Urothelium cell line (cell line): ENCODE data around the gene CCNQ.

Experiments
- DNase-seq: peaks from one replicate; pipeline ENCODE4 v3.0.0; 2011; ENCODE audit warnings: low spot score, mixed read lengths
- FAIRE-seq: peaks from 2 replicates; lab custom pipeline; 2011; peaks lifted over from hg19 to GRCh38; lab: Jason Lieb, UNC

Gene CCNQ

DNA sequence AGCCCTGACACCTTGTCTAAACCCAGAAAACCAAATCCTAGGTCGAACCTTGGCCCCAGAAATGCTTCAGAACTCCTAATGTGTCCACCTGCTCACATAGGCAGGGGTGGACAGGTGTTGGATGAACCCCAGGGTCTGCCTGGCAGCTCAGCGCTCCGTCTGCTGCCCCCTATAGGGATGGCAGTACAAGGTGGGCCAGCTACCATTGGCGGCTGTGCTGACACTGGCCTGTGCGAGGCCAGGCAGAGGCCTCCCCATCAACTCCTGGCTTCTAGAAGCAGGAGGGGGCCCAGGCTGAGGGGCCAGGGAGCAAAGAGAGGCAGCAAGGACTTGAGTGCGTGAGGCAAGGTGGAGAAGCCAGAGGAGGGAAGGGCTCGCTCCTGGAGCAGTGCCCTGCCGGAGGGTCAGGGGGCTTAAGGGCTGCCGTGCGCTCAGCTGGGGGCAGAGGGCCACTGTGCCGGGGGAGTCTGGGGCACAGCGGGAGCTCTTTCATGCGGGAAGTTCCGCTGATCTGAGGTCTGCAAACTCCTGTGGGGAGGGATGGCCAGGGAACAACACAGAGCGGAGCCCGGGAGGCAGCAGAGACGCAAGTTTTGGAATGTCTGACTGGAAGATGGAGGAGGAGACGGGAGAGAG is 20.6 kb downstream of the CCNQ start:
- FAIRE-seq = no peak
- DNase-seq = no peak

DNA sequence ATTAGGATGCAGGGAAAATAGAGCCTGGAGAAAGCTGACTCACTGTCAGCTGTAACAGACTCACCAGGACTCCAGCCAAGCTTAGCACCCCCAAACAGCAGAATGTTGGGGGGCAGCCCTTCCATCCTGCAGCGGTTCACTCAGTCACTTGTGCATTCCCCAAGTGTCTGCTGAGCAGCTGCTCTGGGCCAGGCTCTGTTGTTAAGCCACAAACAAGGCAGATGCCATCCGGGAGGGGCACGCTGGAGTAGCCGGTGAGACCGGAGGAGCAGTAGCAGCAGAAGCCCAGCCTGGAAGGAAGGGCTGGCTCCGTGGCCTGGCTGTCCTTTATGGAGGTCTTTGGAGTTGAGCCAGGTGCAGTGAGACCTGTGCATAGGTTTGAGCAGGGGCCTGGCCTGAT is 22.0 kb downstream of the CCNQ start:
- DNase-seq = no peak
- FAIRE-seq = no peak

DNA sequence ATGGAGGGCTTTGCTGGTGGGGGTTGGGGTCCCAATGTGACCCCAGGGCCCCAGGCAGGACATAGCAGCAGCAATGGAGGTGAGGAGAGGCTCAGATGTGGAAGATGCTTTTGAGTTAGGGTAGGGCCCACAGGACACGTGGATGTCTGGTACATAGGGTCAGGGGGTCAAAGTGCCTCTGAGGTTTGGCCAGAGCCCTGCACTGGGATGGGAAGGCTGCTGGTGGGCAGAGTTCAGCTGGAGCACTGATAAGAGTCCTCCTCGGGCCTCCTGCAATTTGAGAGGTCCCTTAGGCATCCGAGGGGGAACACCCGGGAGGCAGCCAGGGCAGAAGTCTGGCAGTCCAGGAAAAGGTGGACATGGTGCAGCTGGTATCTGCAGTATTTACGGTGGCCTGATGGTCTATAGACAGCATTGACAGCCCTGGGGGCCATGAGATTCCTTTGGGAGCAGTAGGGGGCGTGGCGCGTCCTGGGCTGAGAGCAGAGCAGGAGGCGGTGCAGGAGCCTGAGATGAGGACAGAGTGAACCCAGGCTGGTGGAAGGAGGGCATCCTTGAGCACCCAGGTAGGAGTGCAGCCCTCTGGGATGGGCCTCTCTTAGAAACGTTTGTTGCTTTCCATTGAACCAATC is 22.6 kb downstream of the CCNQ start:
- DNase-seq = no peak
- no peak for FAIRE-seq

DNA sequence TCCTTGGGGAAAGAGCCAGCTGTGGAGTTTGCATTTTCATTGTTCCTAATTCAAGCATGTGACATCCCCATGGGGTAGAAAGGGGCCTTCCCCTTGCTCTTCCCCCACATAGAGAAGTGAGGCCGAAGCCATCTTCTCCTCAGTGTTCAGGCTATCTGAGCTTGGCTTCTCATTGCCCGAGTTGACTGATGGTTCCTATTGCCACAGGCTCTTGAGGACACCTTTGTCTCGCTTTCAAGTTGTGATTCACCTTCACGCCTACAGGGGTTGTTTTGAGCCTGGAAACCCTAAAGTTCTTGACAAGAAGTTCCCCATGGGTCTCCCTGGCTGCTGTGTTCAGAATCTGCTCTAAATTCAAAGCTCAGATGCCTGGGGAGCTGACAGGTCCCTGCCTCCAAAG is 25.0 kb downstream of the CCNQ start:
- no peak for DNase-seq
- no peak for FAIRE-seq

DNA sequence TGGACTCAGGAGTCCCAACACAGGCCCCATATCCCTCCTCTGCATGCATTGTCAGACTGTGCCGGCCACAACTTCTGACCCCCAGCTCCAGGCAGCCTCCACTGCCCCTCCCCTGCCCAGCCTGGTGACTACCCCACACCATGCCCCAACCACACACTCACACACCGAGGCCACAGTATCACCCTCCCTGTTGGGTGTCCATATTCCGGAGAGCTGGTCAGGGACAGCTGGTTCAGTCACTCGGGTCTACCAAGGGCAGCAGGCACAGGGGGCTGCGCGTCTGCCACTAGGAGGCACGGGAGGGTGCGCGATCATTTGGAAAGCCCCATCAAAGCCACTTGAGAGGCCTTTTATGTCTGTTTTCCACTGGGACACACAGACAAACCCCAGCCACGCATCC is 26.3 kb downstream of the CCNQ start:
- no peak for DNase-seq
- FAIRE-seq = no peak

DNA sequence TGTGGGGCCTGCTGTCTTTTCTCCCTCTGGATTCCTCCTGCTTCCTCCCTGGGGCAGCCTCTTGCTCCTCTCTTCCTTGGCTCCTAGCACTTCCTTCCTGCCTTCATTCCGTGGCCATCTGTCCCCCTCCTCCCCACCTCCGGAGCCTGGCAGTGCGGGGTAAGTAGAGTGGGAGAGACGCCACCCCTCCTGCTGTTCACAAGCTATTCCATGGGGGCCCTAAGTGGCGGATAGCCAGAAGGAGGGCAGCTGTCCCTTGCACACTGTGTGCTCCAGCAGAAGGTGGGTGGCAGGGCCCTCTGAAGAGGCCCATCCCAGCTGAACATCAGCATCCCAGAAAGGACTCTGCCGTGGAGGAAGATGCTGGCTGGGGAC is 27.4 kb downstream of the CCNQ start:
- DNase-seq (no peak), FAIRE-seq (no peak)

DNA sequence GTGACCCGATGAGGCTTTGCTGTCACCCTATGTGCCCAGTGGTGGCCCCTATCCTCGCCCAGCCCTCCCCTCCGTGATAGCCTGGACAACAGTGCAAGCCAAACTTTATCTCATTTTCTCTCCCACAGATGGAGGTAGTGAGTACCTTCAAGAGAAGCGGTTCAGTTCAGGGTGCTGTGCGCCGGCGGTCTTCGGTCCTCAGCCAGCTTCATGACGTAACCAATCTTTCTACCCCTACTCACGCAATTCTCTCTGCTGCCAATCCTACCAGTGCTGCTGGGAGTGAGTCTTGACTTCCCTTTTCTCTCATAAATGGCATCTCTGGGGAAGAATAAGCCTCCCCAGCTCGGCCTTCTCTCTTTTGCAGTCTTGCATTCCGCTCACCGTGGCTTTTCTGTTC is 29.5 kb downstream of the CCNQ start:
- FAIRE-seq (no peak), DNase-seq (no peak)

DNA sequence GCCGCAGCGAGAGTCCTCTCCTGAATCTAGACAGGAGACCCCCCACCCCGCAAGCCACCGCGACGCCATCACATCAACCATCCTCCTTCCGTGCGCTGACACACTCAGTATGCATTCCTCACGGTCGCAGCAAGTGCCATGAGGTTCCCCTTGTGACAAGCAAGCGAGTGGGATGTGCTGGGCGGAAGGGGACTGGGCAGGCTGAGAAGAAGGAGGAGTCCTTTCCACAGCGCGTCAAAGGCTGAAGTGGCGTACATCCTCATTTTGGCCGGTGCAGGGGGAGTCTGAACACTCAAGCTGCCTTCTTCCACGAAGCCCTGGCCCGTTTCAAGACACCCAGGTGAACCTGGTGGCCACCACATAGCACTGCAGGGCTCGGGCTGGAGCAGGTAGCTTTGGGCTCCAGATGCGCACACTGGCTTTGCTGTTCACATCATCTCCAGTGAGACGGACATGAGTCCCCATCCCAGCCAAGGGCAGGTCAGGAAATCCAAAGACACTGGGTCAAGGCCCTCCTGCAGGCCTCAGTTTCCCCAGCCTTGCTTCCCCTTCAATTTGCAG is 30.4 kb downstream of the CCNQ start:
- FAIRE-seq = no peak
- DNase-seq = no peak

DNA sequence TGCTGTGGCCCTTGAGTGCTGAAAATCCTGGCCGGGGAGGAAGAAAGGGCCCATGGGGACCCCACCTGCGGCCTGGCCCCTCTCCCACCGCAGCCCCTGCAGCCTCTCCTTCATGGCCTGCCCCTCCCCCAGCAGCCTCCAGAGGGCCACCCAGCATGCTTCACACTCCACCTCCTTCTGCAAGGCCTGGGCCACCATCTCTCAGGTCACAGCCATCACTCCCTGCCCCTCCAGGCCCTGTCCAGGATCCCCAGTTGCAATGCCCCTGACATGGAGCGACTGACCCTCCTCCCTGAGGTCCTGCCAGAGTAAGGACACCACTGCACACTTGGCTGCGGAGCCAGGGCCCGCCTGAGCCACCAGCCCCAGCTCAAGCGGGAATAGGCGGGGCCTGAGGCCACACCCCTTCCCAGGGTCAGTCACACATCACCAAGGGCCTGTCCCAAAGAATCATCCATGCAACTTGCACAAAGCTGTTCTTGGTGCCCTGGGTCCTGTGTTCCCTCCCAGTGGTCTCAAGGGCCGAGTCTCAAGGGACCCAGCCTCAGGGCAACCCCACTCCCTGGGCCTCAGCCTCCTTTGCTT is 32.9 kb downstream of the CCNQ start:
- FAIRE-seq = no peak
- no peak for DNase-seq

DNA sequence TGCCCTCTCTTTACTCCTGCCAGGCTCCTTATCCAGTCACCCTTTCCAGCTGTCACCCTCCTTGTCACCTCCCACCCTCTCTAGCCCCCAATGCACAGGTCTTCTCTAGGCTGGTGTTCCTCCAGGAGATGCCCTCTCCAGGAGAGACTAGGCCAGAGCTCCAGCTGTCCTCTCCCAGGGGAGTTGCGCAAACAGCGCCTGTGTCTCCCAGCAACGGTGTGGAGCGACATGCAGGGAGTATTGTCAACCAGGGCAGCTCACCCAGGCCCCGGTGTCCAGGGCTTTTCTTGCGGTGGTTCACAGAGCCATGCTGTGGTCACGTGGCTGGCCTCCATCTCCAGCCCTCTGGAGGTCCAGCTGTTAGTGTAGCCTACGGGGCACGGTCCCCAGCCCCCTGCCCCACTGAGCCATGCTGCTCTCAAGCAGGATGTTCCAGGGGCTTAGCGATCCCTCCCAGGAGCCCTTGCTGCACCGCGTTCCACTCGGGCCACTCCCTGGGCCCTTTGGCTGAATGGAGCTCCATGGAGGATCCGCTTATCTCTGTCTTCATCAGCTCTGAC is 34.8 kb downstream of the CCNQ start:
- FAIRE-seq (no peak), DNase-seq (no peak)

DNA sequence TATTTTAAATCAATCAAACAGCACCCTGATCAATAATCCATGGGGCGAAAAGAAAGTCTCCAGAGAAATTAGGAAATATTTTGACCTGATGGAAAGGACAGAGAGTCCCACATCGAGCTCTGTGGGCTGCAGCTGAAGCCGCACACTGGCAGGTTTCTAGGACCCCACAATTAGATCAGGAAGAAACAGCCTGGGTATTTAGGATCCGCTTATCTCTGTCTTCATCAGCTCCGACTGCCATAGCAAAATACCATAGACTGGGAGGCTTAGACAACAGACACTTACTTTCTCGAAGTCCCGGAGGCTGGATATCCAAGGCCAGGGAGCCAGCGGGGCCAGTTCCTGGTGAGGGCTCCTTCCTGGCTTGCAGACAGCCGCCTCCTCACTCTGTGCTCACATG is 36.4 kb downstream of the CCNQ start:
- DNase-seq (no peak), FAIRE-seq (no peak)

DNA sequence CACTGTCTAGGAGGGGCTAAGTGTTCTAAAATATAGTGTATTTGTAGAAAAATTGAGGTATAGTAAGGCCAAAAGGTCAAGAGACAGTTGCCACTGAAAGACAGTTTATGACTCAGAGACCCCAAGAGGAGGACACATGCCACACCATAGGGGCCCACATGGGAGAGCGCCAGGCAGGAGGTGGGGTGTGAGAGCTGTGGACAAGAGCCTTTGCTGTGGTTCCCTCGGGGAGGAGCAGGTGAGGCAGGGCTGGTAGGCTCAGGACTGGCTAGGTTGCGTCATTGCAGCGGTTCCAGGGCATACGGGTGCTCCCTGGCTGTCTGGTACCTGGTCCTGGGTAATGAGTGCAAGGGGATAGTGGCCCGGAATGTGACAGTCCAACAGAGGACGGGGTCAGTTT is 37.6 kb downstream of the CCNQ start:
- no peak for DNase-seq

DNA sequence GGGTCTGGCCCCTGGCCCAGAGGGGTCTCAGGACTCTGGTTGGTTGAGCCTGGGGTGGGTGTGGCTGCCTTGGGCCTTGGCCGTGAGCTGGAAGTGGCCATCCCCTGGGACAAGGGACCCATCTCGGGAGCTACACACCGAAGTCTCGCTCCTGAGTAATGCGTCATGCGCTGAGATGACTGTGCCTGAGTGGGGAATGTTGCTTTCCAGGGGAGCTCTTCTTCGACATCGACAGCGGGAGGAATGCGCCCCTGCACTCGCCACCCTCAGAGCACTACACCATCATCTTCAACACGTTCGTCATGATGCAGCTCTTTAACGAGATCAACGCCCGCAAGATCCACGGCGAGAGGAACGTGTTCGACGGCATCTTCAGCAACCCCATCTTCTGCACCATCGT is 38.5 kb downstream of the CCNQ start:
- FAIRE-seq (no peak), DNase-seq (no peak)

More for the DNA sequence above, 37.6 kb downstream of the CCNQ start:
- no peak for FAIRE-seq

DNA sequence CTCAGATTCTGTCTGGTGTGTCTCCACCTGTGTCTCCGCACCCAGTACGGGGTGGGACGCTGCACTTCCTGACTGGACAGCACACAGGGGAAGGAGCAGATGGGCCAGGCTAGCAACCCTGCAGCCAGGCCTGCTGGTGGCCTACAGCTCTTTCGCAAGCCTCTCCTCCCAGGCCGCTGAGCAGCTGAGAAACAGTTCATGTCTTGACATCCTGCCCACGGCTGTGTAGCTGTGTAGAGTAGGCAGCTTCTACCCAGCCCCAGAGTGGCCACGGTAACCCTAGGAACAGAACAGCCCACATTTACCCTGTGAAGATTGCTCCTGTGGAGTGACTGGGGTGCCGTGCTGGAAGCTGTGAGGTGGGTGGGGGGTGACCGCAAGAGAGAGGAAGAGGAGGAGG is 38.9 kb downstream of the CCNQ start:
- no peak for FAIRE-seq
- DNase-seq = no peak

DNA sequence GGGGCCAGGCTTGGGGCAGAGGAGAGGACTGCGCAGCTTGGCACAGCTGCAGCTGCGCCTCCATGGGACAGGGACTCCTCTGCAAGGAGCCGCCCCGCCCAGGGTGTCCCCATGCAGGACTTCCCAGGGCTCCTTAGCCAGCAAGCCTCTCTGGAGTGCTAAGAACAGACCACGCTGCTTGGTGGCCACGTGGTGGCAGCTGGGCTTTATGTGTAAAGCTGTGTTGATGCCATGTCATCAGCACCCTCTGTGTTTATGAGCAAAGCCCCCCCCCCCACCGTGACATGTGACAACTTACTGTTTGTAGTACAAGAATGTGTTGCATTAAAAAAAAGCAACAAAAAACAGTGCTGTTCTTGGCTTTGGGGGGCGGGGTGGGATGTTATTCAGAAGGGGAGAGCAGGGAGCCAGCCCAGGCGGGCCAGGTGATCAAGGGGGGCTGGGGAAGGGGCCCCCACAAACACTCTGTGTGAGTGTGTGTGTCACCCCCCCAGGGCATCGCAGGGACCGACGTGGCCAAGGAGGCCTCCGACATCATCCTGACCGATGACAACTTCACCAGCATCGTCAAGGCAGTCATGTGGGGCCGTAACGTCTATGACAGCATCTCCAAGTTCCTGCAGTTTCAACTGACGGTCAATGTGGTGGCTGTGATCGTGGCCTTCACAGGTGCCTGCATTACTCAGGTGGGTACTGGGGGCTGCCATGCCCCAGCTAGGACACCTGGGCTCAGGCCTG is 41.2 kb downstream of the CCNQ start:
- FAIRE-seq (no peak), DNase-seq (no peak)

DNA sequence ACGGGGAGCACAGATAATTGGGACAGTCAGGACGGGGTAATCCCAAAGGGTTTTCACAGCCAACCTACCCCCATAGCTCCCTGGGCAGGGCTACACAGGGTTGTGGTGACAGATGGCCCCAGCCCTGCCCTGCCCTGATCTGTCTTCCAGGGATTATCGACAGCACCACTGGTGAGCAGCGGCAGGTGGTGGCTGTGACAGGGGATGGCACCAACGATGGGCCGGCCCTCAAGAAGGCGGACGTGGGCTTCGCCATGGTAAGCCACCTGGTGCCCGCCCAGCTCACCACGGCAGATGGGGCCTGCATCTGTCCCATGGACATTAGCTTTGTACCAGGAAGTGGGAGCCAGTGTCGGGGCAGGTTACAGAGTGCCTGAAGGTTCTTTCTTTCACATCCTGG is 42.2 kb downstream of the CCNQ start:
- DNase-seq (no peak), FAIRE-seq (no peak)

DNA sequence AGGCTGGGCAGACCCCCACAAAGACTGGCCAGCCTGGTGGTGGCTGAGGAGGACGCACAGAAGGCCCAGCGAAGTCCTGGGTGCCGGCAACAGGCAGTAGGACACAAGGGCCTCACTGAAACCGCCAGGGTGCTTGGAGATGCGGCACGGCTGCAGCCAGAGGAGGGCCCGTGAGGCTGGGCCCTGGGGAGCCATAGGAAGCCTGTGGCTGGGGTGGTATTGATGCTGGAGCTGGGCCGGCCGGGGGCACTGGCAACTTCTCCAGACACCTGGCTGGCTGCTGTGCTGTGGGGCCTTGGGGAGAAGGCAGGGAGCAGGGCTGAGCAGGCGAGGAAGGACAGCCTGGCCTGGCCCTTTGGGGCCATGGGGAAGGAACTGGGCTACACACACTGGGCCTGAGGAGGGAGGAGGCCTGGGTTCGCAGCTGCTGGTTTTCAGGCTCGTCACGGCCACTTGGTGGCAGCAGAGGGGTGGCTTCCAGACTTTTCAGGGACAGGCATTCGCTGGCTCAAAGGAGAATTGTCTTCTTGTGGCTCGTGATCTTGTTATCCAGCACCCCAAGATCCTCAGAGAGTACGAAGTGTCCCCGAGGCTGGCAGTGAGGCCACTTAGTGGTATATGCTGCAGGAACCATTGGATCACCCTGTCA is 44.3 kb downstream of the CCNQ start:
- DNase-seq (peak; percentile 68), FAIRE-seq (no peak)

DNA sequence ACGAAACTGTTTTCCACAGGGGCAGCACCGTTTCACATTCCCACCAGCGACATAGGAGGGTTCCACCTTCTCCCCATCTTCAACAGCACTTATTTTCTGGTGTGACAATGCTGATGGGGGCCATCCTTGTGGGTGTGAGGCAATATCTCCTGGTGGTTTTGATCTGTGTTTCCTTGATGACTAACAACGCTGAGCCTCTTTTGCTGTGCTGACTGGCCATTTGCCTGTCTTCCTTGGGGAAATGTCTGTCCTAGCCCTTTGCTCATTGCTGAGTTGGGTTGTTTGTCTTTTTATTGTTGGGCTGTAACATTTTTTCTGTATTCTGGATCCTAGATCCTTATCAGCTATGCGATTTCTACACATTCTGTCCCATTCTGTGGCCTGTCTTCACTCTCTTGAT is 47.8 kb downstream of the CCNQ start:
- DNase-seq (no peak), FAIRE-seq (no peak)

DNA sequence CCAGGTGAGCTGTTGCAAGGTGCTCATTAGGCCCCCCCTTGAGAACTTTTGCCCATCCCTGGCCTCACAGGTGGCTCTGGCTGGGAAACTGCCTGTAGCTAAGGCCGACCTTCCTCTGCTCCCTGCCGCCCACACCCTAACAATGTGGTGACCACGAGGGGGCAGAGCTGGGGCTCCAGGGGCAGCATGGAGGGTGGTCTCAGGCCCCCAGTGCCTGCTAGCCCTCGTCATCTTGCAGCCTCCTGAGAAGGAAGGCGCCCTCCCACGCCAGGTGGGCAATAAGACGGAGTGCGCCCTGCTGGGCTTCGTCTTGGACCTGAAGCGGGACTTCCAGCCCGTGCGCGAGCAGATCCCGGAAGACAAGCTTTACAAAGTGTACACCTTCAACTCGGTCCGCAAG is 49.1 kb downstream of the CCNQ start:
- DNase-seq (no peak), FAIRE-seq (no peak)

DNA sequence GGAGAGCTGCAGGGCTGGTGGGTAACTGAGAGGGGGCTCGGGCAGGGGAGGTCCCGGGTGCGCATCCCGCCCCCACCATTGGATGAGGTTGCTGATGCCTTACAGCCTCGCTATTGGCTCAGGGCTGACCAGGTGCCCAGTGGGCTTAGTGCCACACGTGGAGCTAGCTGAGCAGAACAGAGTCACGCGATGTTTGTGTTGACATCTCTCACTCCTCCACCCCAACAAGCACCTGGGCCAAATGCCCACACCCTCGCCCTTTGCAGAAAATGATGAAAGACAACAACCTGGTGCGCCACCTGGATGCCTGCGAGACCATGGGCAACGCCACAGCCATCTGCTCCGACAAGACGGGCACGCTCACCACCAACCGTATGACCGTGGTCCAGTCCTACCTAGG is 49.7 kb downstream of the CCNQ start:
- FAIRE-seq (no peak), DNase-seq (no peak)

DNA sequence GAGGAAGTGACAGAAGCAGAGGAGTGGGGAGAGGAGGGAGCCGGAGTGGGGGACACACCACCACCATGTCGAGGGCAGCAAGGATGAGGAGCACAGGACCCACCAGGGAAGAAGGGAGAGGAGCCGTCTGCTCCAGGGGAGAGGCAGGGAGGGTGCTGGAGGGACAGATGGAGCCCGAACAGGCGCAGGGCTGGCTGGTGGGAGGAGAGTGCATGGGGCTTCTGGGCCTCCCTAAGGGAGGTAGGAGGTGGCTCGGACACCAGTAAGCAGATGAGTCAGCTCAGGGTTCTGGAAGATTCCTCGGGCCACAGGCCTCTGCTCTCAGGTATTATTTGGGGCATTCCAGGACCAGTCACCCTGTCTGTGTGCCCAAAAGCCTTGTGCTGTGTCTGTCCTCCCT is 51.7 kb downstream of the CCNQ start:
- no peak for FAIRE-seq

More for the DNA sequence above, 51.7 kb downstream of the CCNQ start:
- DNase-seq = no peak
